Measurements from ENCODE around the gene RFTN1.
A peak's percentile ranks its signal among the peaks of the same experiment; 100 is the strongest.

The RFTN1 gene

GRCh38 chr3:16295298-16295890 is 218.1 kb downstream of the RFTN1 start:
- no peak for DNase-seq (ENCODE audit: low read depth in 2 of 2)
- H3K4me3 ChIP-seq (replicated peaks in 1 of 2; ENCODE audit: low read depth in 2 of 2, low read length in 2 of 2) = no peak overlapping the region
- TF ChIP-seq CTCF (IDR thresholded peaks at IDR 0.05; ENCODE audit: low read depth, low read length) = no peak

- no peak for DNase-seq (ENCODE audit: low read depth in 2 of 2)
- no peak overlapping the region for H3K4me3 ChIP-seq (replicated peaks in 1 of 2; ENCODE audit: low read depth in 2 of 2, low read length in 2 of 2)
- TF ChIP-seq CTCF (IDR thresholded peaks at IDR 0.05; ENCODE audit: low read depth, low read length) = no peak
These were observed 218.7 kb downstream of the RFTN1 start for GRCh38 chr3:16294844-16295243.

- peak in 1 of 2 donors; percentile 38 for DNase-seq (ENCODE audit: low read depth in 2 of 2)
- TF ChIP-seq CTCF (IDR thresholded peaks at IDR 0.05; ENCODE audit: low read depth, low read length) = no peak
- no peak overlapping the region for H3K4me3 ChIP-seq (replicated peaks in 1 of 2; ENCODE audit: low read depth in 2 of 2, low read length in 2 of 2)
These were observed 222.7 kb downstream of the RFTN1 start for GRCh38 chr3:16290827-16291196.

GRCh38 chr3:16290007-16290826 is 223.3 kb downstream of the RFTN1 start:
- DNase-seq (ENCODE audit: low read depth in 2 of 2) = peak; percentile 76 to 77
- TF ChIP-seq CTCF (IDR thresholded peaks at IDR 0.05; ENCODE audit: low read depth, low read length) = peak; percentile 80
- no peak overlapping the region for H3K4me3 ChIP-seq (replicated peaks in 1 of 2; ENCODE audit: low read depth in 2 of 2, low read length in 2 of 2)

GRCh38 chr3:16289144-16289889 is 224.2 kb downstream of the RFTN1 start:
- TF ChIP-seq CTCF (IDR thresholded peaks at IDR 0.05; ENCODE audit: low read depth, low read length) = no peak
- peak in 1 of 2 donors; percentile 42 for DNase-seq (ENCODE audit: low read depth in 2 of 2)
- H3K4me3 ChIP-seq (replicated peaks in 1 of 2; ENCODE audit: low read depth in 2 of 2, low read length in 2 of 2) = no peak overlapping the region

GRCh38 chr3:16288664-16289063 is 224.8 kb downstream of the RFTN1 start:
- no peak for DNase-seq (ENCODE audit: low read depth in 2 of 2)
- no peak for TF ChIP-seq CTCF (IDR thresholded peaks at IDR 0.05; ENCODE audit: low read depth, low read length)
- no peak overlapping the region for H3K4me3 ChIP-seq (replicated peaks in 1 of 2; ENCODE audit: low read depth in 2 of 2, low read length in 2 of 2)
